Neural progenitor cell (in vitro differentiated cells): ENCODE measurements around the gene TMEM31. TPM values are rescaled to one million over a fixed set of nuclear protein-coding genes. Genes with fewer than 3 reads are reported as not detected.

ENCODE experiments used
- DNase-seq: peaks from one replicate; pipeline ENCODE4 v3.0.0-alpha.2; 2016; ENCODE audit warnings: low spot score
- H2AFZ ChIP-seq: fragments of 200-600 bp; sonication (generic); replicated peaks from 2 replicates; pipeline ENCODE4 v1.6.1; 2016; ENCODE audit warnings: antibody characterized with exemption
- H3F3A ChIP-seq: fragments of 200-600 bp; sonication (generic); 2 replicates; pipeline ENCODE4 v1.6.1; 2016; ENCODE audit warnings: antibody characterized with exemption, low read depth
- H3K27ac ChIP-seq: fragments of 200-600 bp; sonication (generic); 2 replicates; pipeline ENCODE4 v1.5.1; 2016; ENCODE audit warnings: mild to moderate bottlenecking
- H3K27me3 ChIP-seq: fragments of 200-600 bp; sonication (generic); 2 replicates; pipeline ENCODE4 v1.6.1; 2016; ENCODE audit warnings: mild to moderate bottlenecking, moderate library complexity
- H3K36me3 ChIP-seq: fragments of 200-600 bp; sonication (generic); 2 replicates; pipeline ENCODE4 v1.5.1; 2016
- H3K4me1 ChIP-seq: fragments of 200-600 bp; sonication (generic); 2 replicates; pipeline ENCODE4 v1.6.1; 2016; ENCODE audit warnings: mixed run types
- H3K4me2 ChIP-seq: fragments of 200-600 bp; sonication (generic); 2 replicates; pipeline ENCODE4 v1.6.1; 2016
- H3K4me3 ChIP-seq: fragments of 200-600 bp; sonication (generic); 2 replicates; pipeline ENCODE4 v1.5.1; 2016
- H3K79me2 ChIP-seq: fragments of 200-600 bp; sonication (generic); 2 replicates; pipeline ENCODE4 v1.6.1; 2016; ENCODE audit warnings: low read depth
- H3K9ac ChIP-seq: fragments of 200-600 bp; sonication (generic); 2 replicates; pipeline ENCODE4 v1.6.1; 2016
- H3K9me3 ChIP-seq: fragments of 200-600 bp; sonication (generic); 2 replicates; pipeline ENCODE4 v1.5.1; 2016; ENCODE audit warnings: low read depth
- H4K20me1 ChIP-seq: fragments of 200-600 bp; sonication (generic); 2 replicates; pipeline ENCODE4 v1.6.1; 2016; ENCODE audit warnings: low read depth
- H3K27ac Mint-ChIP-seq: 3 replicates; pipeline ENCODE4 v1.8.0; 2021; ENCODE audit warnings: mixed read lengths
- H3K27me3 Mint-ChIP-seq: 2 replicates; pipeline ENCODE4 v1.8.0; 2022; ENCODE audit warnings: low read depth, mild to moderate bottlenecking, inconsistent platforms, moderate library complexity, mixed read lengths; ENCODE audit not compliant: insufficient read depth
- H3K36me3 Mint-ChIP-seq: 3 replicates; pipeline ENCODE4 v1.8.0; 2021; ENCODE audit warnings: mixed read lengths
- H3K4me1 Mint-ChIP-seq: 3 replicates; pipeline ENCODE4 v1.8.0; 2021; ENCODE audit warnings: mixed read lengths
- H3K4me3 Mint-ChIP-seq: 3 replicates; pipeline ENCODE4 v1.8.0; 2021; ENCODE audit warnings: mild to moderate bottlenecking, moderate library complexity, mixed read lengths
- H3K9me3 Mint-ChIP-seq: 3 replicates; pipeline ENCODE4 v1.8.0; 2020; ENCODE audit warnings: mixed read lengths
- EZH2 ChIP-seq: fragments of 200-600 bp; sonication (generic); IDR thresholded peaks from 2 replicates; pipeline ENCODE4 v1.6.1; 2017; ENCODE audit warnings: antibody characterized with exemption, mild to moderate bottlenecking, moderate library complexity
- EZH2phosphoT487 ChIP-seq: fragments of 200-600 bp; sonication (generic); IDR thresholded peaks from 2 replicates; pipeline ENCODE4 v1.6.1; 2017; ENCODE audit warnings: antibody characterized with exemption
- total RNA-seq: library from RNA; depleted of rRNA; stranded (reverse); fragments of >200 nt; gene quantifications from 2 replicates; pipeline ENCODE4 v1.2.3, GENCODE V29; 2015; ENCODE audit warnings: low replicate concordance
- TF ChIP-seq, protein P1 (sequence below): fragments of 200-600 bp; sonication (generic); IDR thresholded peaks from 2 replicates; pipeline ENCODE4 v1.5.1; 2017; ENCODE audit warnings: antibody characterized with exemption, mild to moderate bottlenecking

TMEM31 gene
- total RNA-seq, 1 donor from 2014 or later: not detected

DNA sequence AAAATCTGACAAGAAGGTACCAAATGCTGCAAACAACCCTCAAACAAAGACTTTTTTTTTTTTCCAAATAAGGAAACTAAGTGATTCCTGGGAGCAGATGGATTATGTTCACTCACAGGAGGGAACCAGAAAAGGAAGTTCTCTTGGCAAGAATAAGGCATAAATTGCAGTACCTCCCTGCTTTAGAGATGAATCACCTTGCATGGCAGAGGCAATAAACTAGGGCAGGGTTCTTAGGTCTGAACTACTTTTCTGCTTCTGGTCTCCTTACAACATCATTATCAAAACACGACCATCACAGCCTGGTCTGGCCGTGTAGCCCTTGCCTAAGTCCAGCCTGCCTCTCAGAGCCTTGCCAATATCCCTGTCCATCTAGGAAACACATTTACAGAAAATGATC, 6.3 kb downstream of the TMEM31 start:
- Histone ChIP-seq H3K9me3 (no peaks in the 10 kb centered on the region), H3K4me2 (no peak overlapping the region), H3K79me2 (no peaks in the 10 kb centered on the region), H3K9ac (no peak overlapping the region), H3K4me3 (no peak overlapping the region), H3K36me3 (no peaks in the 10 kb centered on the region), H3K4me1 (peaks cover 9% of the 10 kb centered on the region), H3K27me3 (no peaks in the 10 kb centered on the region), H3F3A (no peaks in the 10 kb centered on the region), H3K27ac (no peak overlapping the region), H4K20me1 (no peaks in the 10 kb centered on the region), H2AFZ (no peak overlapping the region)
- Mint-ChIP-seq H3K27ac (no peak overlapping the region), H3K4me1 (peaks cover 16% of the 10 kb centered on the region), H3K9me3 (no peaks in the 10 kb centered on the region), H3K27me3 (peaks cover 2% of the 10 kb centered on the region), H3K36me3 (no peaks in the 10 kb centered on the region), H3K4me3 (no peak overlapping the region)
- no peak for DNase-seq
- TF ChIP-seq, protein P1, sequence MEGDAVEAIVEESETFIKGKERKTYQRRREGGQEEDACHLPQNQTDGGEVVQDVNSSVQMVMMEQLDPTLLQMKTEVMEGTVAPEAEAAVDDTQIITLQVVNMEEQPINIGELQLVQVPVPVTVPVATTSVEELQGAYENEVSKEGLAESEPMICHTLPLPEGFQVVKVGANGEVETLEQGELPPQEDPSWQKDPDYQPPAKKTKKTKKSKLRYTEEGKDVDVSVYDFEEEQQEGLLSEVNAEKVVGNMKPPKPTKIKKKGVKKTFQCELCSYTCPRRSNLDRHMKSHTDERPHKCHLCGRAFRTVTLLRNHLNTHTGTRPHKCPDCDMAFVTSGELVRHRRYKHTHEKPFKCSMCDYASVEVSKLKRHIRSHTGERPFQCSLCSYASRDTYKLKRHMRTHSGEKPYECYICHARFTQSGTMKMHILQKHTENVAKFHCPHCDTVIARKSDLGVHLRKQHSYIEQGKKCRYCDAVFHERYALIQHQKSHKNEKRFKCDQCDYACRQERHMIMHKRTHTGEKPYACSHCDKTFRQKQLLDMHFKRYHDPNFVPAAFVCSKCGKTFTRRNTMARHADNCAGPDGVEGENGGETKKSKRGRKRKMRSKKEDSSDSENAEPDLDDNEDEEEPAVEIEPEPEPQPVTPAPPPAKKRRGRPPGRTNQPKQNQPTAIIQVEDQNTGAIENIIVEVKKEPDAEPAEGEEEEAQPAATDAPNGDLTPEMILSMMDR: no peak
- TF ChIP-seq EZH2phosphoT487: no peak
- TF ChIP-seq EZH2: no peak

DNA sequence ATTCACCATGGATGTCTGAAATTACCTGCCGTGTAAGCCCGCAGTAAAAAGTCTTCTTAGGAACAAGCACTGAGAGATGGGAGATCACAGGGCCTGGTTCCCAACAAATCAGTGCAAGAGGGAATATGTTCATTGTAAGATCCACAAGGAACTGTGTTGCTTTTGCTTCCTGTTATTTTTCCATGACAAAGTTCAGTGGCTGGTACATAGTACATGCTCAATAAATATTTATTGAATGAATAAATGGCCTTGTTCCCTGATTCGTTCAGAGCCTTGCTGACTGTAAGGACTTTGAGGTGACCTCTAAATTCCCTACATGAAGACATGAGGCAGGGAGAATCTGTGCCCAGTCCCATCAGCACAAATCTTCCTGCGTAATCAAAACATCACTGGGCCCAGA, 7.4 kb downstream of the TMEM31 start:
- Histone ChIP-seq H3K79me2 (no peaks in the 10 kb centered on the region), H3K9ac (no peak overlapping the region), H3K4me3 (no peak overlapping the region), H4K20me1 (no peaks in the 10 kb centered on the region), H3K36me3 (no peaks in the 10 kb centered on the region), H2AFZ (no peak overlapping the region), H3K9me3 (no peaks in the 10 kb centered on the region), H3K27me3 (no peaks in the 10 kb centered on the region), H3F3A (no peaks in the 10 kb centered on the region), H3K4me1 (peaks cover 7% of the 10 kb centered on the region), H3K27ac (no peak overlapping the region), H3K4me2 (no peak overlapping the region)
- Mint-ChIP-seq H3K9me3 (no peaks in the 10 kb centered on the region), H3K27ac (no peak overlapping the region), H3K27me3 (peaks cover 2% of the 10 kb centered on the region), H3K4me1 (peaks cover 14% of the 10 kb centered on the region), H3K4me3 (no peak overlapping the region), H3K36me3 (no peaks in the 10 kb centered on the region)
- no peak for TF ChIP-seq EZH2
- TF ChIP-seq, protein P1: no peak
- no peak for DNase-seq

DNA sequence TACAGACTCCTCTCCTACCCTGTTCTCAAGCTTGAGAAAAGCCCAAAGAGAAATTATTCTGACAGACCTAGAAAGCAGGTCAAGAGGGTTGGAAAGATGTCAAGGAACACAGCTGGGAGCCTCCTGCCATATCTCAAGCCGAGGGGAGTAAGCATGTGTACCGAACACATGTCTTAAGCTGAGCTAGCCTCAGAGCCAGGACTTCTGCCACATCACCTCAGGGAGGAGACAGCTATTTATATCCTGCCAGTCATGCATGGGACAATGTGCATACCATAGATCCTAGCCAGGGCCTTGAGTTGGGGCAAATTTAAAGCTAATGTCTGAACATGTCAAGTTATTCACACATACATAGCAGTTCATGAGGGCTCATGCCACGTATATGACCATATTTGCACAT, 11.8 kb downstream of the TMEM31 start:
- Histone ChIP-seq H3K9ac (no peak overlapping the region), H3K27me3 (no peaks in the 10 kb centered on the region), H2AFZ (no peak overlapping the region), H3K4me2 (no peak overlapping the region), H3K27ac (no peak overlapping the region), H3K79me2 (no peaks in the 10 kb centered on the region), H4K20me1 (no peaks in the 10 kb centered on the region), H3K36me3 (no peaks in the 10 kb centered on the region), H3K4me3 (no peak overlapping the region), H3F3A (peaks cover 10% of the 10 kb centered on the region), H3K4me1 (peaks cover 16% of the 10 kb centered on the region), H3K9me3 (no peaks in the 10 kb centered on the region)
- TF ChIP-seq EZH2: no peak
- TF ChIP-seq, protein P1: no peak
- H3K27ac Mint-ChIP-seq: no peak overlapping the region
- H3K4me1 Mint-ChIP-seq: peaks cover 18% of the 10 kb centered on the region
- no peaks in the 10 kb centered on the region for H3K36me3 Mint-ChIP-seq
- H3K9me3 Mint-ChIP-seq: no peaks in the 10 kb centered on the region
- H3K4me3 Mint-ChIP-seq: no peak overlapping the region
- H3K27me3 Mint-ChIP-seq: peaks cover 3% of the 10 kb centered on the region
- no peak for DNase-seq

DNA sequence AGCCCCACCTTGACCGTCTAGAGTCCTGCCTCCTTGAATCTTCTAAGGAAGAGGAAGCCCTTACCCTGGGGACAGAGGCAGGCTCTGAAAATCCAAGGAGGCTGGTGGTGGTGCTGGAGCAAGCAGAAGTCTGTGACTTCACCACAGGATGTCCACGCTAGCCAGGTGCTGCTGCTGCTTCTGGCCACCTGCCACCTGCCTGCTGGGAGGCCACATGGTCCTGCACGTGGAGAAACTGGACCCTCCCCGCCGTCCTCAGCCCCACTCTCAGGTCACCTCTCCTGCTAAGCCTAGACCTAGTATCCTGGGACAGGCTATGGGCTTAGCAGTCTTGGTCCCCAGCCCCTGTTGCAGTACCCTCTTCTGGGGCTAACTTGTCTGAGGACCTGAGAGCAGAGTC, 15.8 kb downstream of the TMEM31 start:
- Histone ChIP-seq H3K4me2 (no peak overlapping the region), H3K9me3 (no peaks in the 10 kb centered on the region), H3K4me1 (peaks cover 47% of the 10 kb centered on the region), H3F3A (peaks cover 19% of the 10 kb centered on the region), H3K36me3 (no peaks in the 10 kb centered on the region), H3K79me2 (no peaks in the 10 kb centered on the region), H3K9ac (no peak overlapping the region), H3K27me3 (no peaks in the 10 kb centered on the region), H2AFZ (no peak overlapping the region), H4K20me1 (no peaks in the 10 kb centered on the region), H3K27ac (no peak overlapping the region), H3K4me3 (no peak overlapping the region)
- no peak for DNase-seq
- no peaks in the 10 kb centered on the region for H3K9me3 Mint-ChIP-seq
- H3K4me3 Mint-ChIP-seq: no peak overlapping the region
- no peak overlapping the region for H3K27ac Mint-ChIP-seq
- H3K27me3 Mint-ChIP-seq: peaks cover 9% of the 10 kb centered on the region
- peaks cover 43% of the 10 kb centered on the region for H3K4me1 Mint-ChIP-seq
- TF ChIP-seq EZH2 (no peak), EZH2phosphoT487 (no peak)
- TF ChIP-seq, protein P1: no peak
- no peaks in the 10 kb centered on the region for H3K36me3 Mint-ChIP-seq
